CD8-positive, alpha-beta memory T cell (primary cell): ENCODE results near the gene XPO5. TPM values are rescaled to one million over a fixed set of nuclear protein-coding genes. Genes with fewer than 3 reads are reported as not detected.

Experiments
- CTCF ChIA-PET: fragments of 350-600 bp; sonication (Branson Sonifier 250); formaldehyde crosslinking; loops from one replicate; lab custom pipeline; 2021; ENCODE audit warnings: antibody characterized with exemption; lab: Charles Lee
- POLR2A ChIA-PET: fragments of 350-600 bp; sonication (Branson Sonifier 250); formaldehyde crosslinking; loops from one replicate; lab custom pipeline; 2021; ENCODE audit warnings: antibody characterized with exemption; lab: Charles Lee
- DNase-seq, 5 donors: peaks; one replicate each; pipeline versions ENCODE4 v3.0.0 to v3.0.0-alpha.2; 2020 to 2022; ENCODE audit warnings: mixed read lengths in 1 of 5
- H3K27ac ChIP-seq: one replicate; pipeline ENCODE4 v1.7.0; 2013; ENCODE audit warnings: low read depth, mild to moderate bottlenecking, low read length, moderate library complexity
- H3K27me3 ChIP-seq: 2 replicates; pipeline ENCODE4 v1.7.0; 2013; ENCODE audit warnings: low read length, mild to moderate bottlenecking; ENCODE audit not compliant: insufficient read depth, poor library complexity, severe bottlenecking
- H3K36me3 ChIP-seq: 2 replicates; pipeline ENCODE4 v1.7.0; 2013; ENCODE audit warnings: mild to moderate bottlenecking, low read length, moderate library complexity; ENCODE audit not compliant: insufficient read depth
- H3K4me1 ChIP-seq: 2 replicates; pipeline ENCODE4 v1.7.0; 2013; ENCODE audit warnings: mild to moderate bottlenecking, low read length, moderate library complexity; ENCODE audit not compliant: insufficient read depth
- H3K4me3 ChIP-seq: 2 replicates; pipeline ENCODE4 v1.7.0; 2013; ENCODE audit warnings: mild to moderate bottlenecking, low read length
- H3K9me3 ChIP-seq: 2 replicates; pipeline ENCODE4 v1.7.0; 2013; ENCODE audit warnings: mild to moderate bottlenecking, low read length
- H3K27ac Mint-ChIP-seq, 8 donors: one replicate each; pipeline ENCODE4 v1.8.0; 2020 to 2021; ENCODE audit warnings: mixed read lengths in 8 of 8, mild to moderate bottlenecking in 6 of 8, inconsistent platforms in 3 of 8, moderate library complexity in 3 of 8
- H3K27me3 Mint-ChIP-seq, 2 donors: one replicate each; pipeline ENCODE4 v1.8.0; 2020 to 2021; ENCODE audit warnings: mixed read lengths in 2 of 2, mild to moderate bottlenecking in 1 of 2, moderate library complexity in 1 of 2
- H3K36me3 Mint-ChIP-seq, 3 donors: one replicate each; pipeline ENCODE4 v1.8.0; 2020 to 2021; ENCODE audit warnings: mixed read lengths in 3 of 3, inconsistent platforms in 1 of 3, mild to moderate bottlenecking in 1 of 3
- H3K4me1 Mint-ChIP-seq, 3 donors: one replicate each; pipeline ENCODE4 v1.8.0; 2020 to 2021; ENCODE audit warnings: mixed read lengths in 3 of 3, inconsistent platforms in 1 of 3, mild to moderate bottlenecking in 1 of 3
- H3K4me3 Mint-ChIP-seq, 7 donors: one replicate each; pipeline ENCODE4 v1.8.0; 2020 to 2021; ENCODE audit warnings: mixed read lengths in 7 of 7, mild to moderate bottlenecking in 6 of 7, moderate library complexity in 4 of 7, inconsistent platforms in 2 of 7
- H3K9me3 Mint-ChIP-seq, 5 donors: one replicate each; pipeline ENCODE4 v1.8.0; 2020 to 2022; ENCODE audit warnings: mixed read lengths in 5 of 5, mild to moderate bottlenecking in 3 of 5, moderate library complexity in 2 of 5, inconsistent platforms in 1 of 5
- polyA plus RNA-seq: library from polyadenylated mRNA; unstranded; fragments of 300-500 nt; fragmentation: Illumina TruSeq; gene quantifications from one replicate; pipeline ENCODE4 v1.2.3, GENCODE V29; 2021
- total RNA-seq, 2 experiments: library from RNA; stranded (reverse); gene quantifications; one replicate each; pipeline ENCODE4 v1.2.3, GENCODE V29; 2021

XPO5 gene
- total RNA-seq (100 to 1,000 TPM in 1 of 2 experiments, 10 to 100 TPM in 1; 98.0 to 116 TPM), polyA plus RNA-seq (15.3 TPM)

DNA sequence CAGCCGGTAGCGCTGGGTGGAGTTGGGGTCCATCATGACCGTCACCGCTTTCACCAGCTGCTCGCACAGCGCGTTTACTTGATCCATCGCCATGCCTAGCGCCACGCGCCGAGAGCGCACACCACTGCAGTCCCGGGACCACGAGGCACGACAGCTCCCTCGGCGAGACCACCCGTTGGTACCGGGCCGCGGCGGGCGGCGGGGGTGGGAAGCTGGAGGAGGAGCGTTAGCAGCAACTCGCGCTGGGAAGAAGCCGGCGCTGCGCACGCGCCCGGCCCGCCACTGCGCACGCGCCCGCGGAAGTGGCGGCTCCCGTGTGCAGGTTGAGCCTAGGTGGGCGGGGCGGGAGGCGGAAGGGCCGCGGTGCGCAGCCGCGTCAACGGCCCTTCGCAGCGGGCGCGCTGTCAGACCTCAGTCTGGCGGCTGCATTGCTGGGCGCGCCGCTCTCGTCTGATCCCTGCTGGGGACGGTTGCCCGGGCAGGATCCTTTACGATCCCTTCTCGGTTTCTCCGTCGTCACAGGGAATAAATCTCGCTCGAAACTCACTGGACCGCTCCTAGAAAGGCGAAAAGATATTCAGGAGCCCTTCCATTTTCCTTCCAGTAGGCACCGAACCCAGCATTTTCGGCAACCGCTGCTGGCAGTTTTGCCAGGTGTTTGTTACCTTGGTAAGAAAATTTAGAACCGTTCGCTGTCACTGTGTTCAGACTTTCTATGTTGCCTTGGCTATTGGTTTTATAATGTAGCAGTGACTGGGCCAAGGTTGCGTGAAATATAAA lies at the start of gene XPO5, which contains the start of gene POLH:
TSS of gene XPO5 (minus strand) at position 267 of the 780 bp plus-strand sequence. CDS start at position 93, 174 bp downstream.
TSS of gene POLH (plus strand) at position 414 of the 780 bp plus-strand sequence. CDS start 6,135 bp downstream, outside the sequence.
- no peaks in the 10 kb centered on the region for H3K9me3 Mint-ChIP-seq
- H3K4me1 Mint-ChIP-seq, result peaks cover 32 to 59% (median 53%) of the 10 kb centered on the region in 3 donors
- H3K27ac ChIP-seq, result peak within 1 kb of the TSS; percentile 74
- peaks cover 10% of the 10 kb centered on the region for H3K36me3 ChIP-seq
- peaks cover 0 to 36% (median 2%) of the 10 kb centered on the region in 3 donors for H3K36me3 Mint-ChIP-seq
- no peaks in the 10 kb centered on the region for H3K27me3 ChIP-seq
- H3K4me3 Mint-ChIP-seq, result peak within 1 kb of the TSS; percentile 90 to 99 (median 95)
- H3K9me3 ChIP-seq, result no peaks in the 10 kb centered on the region
- H3K27me3 Mint-ChIP-seq, result no peaks in the 10 kb centered on the region
- ChIA-PET CTCF (interaction anchor here (0.7 to 1.1 kb wide), 2 partner anchors 9 to 53 kb away, joined by 3 read pairs; partner anchors contain the start of gene GTPBP2), POLR2A (interaction anchor here (1.2 kb wide), 1 partner anchor 53 kb away, joined by 4 read pairs; the partner anchor contains the start of gene GTPBP2)
- peak; percentile 90 to 93 (median 90) for DNase-seq
- peak within 1 kb of the TSS; percentile 66 for H3K4me3 ChIP-seq
- H3K4me1 ChIP-seq, result peaks cover 22% of the 10 kb centered on the region
- peak within 1 kb of the TSS; percentile 89 to 99 (median 96) for H3K27ac Mint-ChIP-seq

DNA sequence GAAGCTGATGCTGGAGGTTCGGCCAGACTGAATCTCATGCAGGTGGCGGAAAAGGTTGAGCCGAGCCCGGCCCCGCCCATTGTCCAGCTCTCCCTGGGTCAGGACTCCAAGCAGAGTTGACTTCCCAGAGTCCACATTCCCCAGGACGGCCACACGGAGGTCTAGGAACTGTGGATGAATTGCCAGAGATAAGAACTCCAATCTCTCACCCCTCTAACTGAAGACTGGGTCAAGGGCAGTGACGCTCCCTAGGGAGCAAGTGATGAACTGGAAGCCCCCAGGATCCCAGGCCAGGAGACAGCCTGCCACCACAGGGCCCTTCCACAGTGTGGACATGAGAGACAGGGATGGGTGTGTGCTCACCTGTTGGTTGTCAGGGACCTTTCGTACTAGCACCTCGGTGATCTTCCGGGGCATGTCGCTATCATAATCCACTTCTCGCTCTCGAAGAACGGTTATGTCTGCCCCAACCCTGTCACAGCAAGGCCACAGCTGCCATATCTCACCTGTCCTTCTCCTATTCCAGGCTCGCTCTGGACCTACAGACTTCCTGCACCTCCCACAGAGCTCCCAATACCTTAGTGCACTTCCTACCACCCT lies 49.7 kb upstream of the XPO5 start:
- peaks cover 34 to 40% (median 35%) of the 10 kb centered on the region in 3 donors for H3K4me1 Mint-ChIP-seq
- peak overlapping the region; percentile 89 for H3K27ac ChIP-seq
- H3K9me3 Mint-ChIP-seq, result no peaks in the 10 kb centered on the region
- H3K4me3 Mint-ChIP-seq, result no peak overlapping the region
- no peaks in the 10 kb centered on the region for H3K27me3 ChIP-seq
- ChIA-PET CTCF (no interaction called here), POLR2A (no interaction called here)
- peaks cover 11% of the 10 kb centered on the region for H3K4me1 ChIP-seq
- no peaks in the 10 kb centered on the region for H3K9me3 ChIP-seq
- H3K36me3 ChIP-seq, result peaks cover 27% of the 10 kb centered on the region
- DNase-seq, result no peak
- peaks cover 0 to 75% (median 3%) of the 10 kb centered on the region in 3 donors for H3K36me3 Mint-ChIP-seq
- no peak overlapping the region for H3K4me3 ChIP-seq
- H3K27ac Mint-ChIP-seq, result peak overlapping the region in 1 of 8 donors; percentile 56
- H3K27me3 Mint-ChIP-seq, result no peaks in the 10 kb centered on the region

DNA sequence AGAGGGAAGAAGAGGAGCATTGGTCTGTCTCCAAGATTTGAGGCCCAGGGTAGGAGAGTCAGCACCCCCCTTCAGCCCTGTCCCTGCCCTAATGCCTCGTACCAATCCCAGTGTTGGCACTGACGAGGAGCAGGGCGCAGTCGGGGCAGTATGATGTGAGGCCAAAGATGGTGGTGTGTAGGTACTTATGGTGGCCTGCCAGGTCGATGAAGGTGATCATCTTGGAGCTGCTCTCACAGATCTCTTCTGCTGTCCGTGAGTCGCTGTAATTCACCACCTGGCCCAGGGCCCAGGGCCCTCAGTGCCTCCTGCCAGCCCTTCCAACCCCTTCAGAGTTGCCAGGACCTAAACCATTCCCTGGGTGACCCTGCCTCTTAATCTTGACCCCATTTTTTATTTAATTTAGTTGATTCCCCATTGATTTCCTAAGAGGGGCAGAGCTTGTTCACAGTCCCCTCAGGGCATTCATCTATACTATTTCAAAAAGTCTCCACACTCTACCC lies 49.0 kb upstream of the XPO5 start:
- peak overlapping the region in 2 of 8 donors; percentile 55 to 60 for H3K27ac Mint-ChIP-seq
- H3K27me3 Mint-ChIP-seq, result no peaks in the 10 kb centered on the region
- H3K4me1 Mint-ChIP-seq, result peaks cover 29 to 35% (median 32%) of the 10 kb centered on the region in 3 donors
- DNase-seq, result no peak
- H3K36me3 ChIP-seq, result peaks cover 27% of the 10 kb centered on the region
- no peaks in the 10 kb centered on the region for H3K9me3 Mint-ChIP-seq
- no peaks in the 10 kb centered on the region for H3K9me3 ChIP-seq
- CTCF ChIA-PET, result no interaction called here
- H3K36me3 Mint-ChIP-seq, result peaks cover 0 to 80% (median 3%) of the 10 kb centered on the region in 3 donors
- no peak overlapping the region for H3K27ac ChIP-seq
- no peak overlapping the region for H3K4me3 Mint-ChIP-seq
- no peaks in the 10 kb centered on the region for H3K27me3 ChIP-seq
- no peak overlapping the region for H3K4me3 ChIP-seq
- POLR2A ChIA-PET, result no interaction called here
- H3K4me1 ChIP-seq, result peaks cover 6% of the 10 kb centered on the region

DNA sequence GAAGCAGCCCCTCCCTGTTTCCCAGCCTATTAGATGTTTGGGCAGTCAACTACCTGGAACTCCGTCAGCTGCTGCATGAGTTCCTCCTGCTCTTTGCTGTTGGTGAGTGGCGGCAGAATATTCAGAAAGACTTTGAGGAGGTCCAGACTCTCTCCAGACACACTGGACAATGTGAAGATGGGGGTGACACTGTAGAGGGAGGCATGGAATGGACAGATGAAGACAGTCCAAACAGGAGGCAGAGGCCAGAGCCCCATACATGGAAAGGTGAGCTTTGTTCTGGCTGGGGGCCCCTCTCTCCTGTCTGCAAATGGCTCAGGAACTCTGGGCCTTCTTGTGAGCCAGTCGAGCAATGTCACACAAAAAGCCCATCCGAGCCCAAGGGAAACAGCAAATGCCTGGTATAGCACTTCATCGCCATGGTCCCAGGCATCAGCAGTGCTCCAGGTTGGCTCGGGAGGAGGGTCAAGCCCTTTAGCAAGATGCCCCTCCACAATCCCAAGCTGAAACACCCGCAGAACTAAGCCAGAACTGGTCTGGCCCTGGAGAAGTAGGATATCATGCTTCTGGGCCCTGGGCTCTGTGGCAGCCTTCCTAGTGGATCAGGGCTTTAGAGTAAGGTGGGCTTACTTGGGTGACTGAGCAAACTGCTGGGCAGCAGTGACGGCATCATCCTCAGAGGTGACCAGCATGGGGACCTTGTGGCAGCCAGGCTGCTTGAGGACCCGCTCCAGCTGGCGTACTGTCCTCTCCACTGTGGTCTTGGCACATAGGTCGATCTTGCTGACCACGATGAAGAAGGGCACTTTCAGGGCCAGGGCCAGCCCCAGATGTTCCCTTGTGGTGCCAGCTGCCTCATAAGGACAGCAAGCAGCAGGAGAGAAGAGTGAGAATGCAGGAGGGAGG lies 48.3 kb upstream of the XPO5 start:
- Histone ChIP-seq H3K36me3 (peaks cover 27% of the 10 kb centered on the region), H3K4me3 (no peak overlapping the region), H3K27me3 (no peaks in the 10 kb centered on the region), H3K9me3 (no peaks in the 10 kb centered on the region), H3K4me1 (peaks cover 6% of the 10 kb centered on the region), H3K27ac (no peak overlapping the region)
- Mint-ChIP-seq H3K27ac (peak overlapping the region in 2 of 8 donors; percentile 54 to 60), H3K4me1 (peaks cover 26 to 36% (median 36%) of the 10 kb centered on the region in 3 donors), H3K9me3 (no peaks in the 10 kb centered on the region), H3K27me3 (no peaks in the 10 kb centered on the region), H3K4me3 (peak overlapping the region in 1 of 7 donors; percentile 36), H3K36me3 (peaks cover 0 to 81% (median 3%) of the 10 kb centered on the region in 3 donors)
- ChIA-PET POLR2A (no interaction called here), CTCF (interaction anchor here (2.0 kb wide), 1 partner anchor 21 kb away, joined by 4 read pairs; no protein-coding TSS in a partner anchor)
- no peak for DNase-seq

DNA sequence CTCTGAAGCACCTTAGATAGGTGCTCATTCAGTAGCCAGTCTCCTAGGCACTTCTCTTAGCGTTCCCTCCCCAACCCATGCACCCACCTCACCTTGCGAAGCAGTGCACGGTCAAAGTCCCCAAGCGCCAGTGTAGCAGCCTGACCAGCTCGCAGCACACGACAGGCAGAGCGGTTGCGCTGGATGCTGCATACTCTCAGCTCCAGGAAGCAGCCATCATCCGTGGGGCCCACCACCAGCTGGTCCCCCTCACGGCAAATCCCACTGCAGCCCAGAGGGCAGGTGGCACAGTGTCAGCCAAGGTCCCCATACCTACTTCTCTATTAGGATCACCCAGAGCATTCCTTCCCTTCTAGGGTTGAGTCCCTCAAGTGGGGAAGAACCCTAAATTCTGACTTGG lies 46.7 kb upstream of the XPO5 start:
- H3K27me3 ChIP-seq, result no peaks in the 10 kb centered on the region
- H3K9me3 Mint-ChIP-seq, result no peaks in the 10 kb centered on the region
- H3K27ac Mint-ChIP-seq, result peak overlapping the region in 1 of 8 donors; percentile 77
- peaks cover 3% of the 10 kb centered on the region for H3K4me1 ChIP-seq
- H3K9me3 ChIP-seq, result no peaks in the 10 kb centered on the region
- peaks cover 27% of the 10 kb centered on the region for H3K36me3 ChIP-seq
- ChIA-PET CTCF (interaction anchor here (2.0 kb wide), 1 partner anchor 20 kb away, joined by 4 read pairs; no protein-coding TSS in a partner anchor), POLR2A (interaction anchor here (0.7 kb wide), 1 partner anchor 11 kb away, joined by 4 read pairs; no protein-coding TSS in a partner anchor)
- H3K27me3 Mint-ChIP-seq, result no peaks in the 10 kb centered on the region
- peaks cover 14 to 24% (median 22%) of the 10 kb centered on the region in 3 donors for H3K4me1 Mint-ChIP-seq
- no peak overlapping the region for H3K27ac ChIP-seq
- no peak for DNase-seq
- H3K36me3 Mint-ChIP-seq, result peaks cover 0 to 75% (median 2%) of the 10 kb centered on the region in 3 donors
- no peak overlapping the region for H3K4me3 Mint-ChIP-seq
- H3K4me3 ChIP-seq, result no peak overlapping the region

DNA sequence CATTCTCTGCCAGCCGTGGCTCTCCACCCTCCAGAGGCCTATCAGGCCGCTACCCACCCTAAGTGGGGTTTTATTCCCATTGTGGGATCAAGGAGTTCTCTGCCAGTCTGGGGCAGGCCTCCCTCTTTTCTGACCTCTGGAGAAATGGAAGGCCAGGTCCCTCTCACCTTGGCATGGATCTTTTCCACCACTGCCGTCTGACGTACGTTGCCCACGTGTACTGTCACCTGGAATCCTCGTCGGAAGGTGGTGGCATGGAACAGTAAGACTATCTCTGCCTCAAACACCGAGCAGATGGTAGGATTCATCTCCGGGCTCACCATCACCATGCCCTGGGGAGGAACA lies 46.0 kb upstream of the XPO5 start:
- Mint-ChIP-seq H3K36me3 (peaks cover 0 to 72% (median 2%) of the 10 kb centered on the region in 3 donors), H3K27ac (peak overlapping the region in 3 of 8 donors; percentile 1 to 6 (median 5)), H3K4me1 (peaks cover 7 to 16% (median 15%) of the 10 kb centered on the region in 3 donors), H3K4me3 (no peak overlapping the region), H3K9me3 (no peaks in the 10 kb centered on the region), H3K27me3 (no peaks in the 10 kb centered on the region)
- CTCF ChIA-PET, result interaction anchor here (2.0 kb wide), 1 partner anchor 19 kb away, joined by 4 read pairs; no protein-coding TSS in a partner anchor
- POLR2A ChIA-PET, result no interaction called here
- Histone ChIP-seq H3K4me3 (no peak overlapping the region), H3K27me3 (no peaks in the 10 kb centered on the region), H3K9me3 (no peaks in the 10 kb centered on the region), H3K36me3 (peaks cover 27% of the 10 kb centered on the region), H3K27ac (no peak overlapping the region), H3K4me1 (no peaks in the 10 kb centered on the region)
- no peak for DNase-seq
